A673 (cell line): ENCODE measurements around the gene ZFPM1. TPM values are rescaled to one million over a fixed set of nuclear protein-coding genes. Genes with fewer than 3 reads are reported as not detected.

Experiments used
- BruUV-seq: library from RNA; stranded (reverse); fragments of 400-500 nt; replicated peaks from 2 replicates; lab custom pipeline; 2021; lab: Mats Ljungman, UMichigan
- CTCF ChIA-PET: fragments of 300-600 bp; sonication (Branson Sonifier 250); formaldehyde crosslinking; loops from one replicate; lab custom pipeline; 2022; ENCODE audit warnings: antibody characterized with exemption; lab: Charles Lee
- POLR2A ChIA-PET: fragments of 300-600 bp; sonication (Branson Sonifier 250); formaldehyde crosslinking; loops from one replicate; lab custom pipeline; 2022; ENCODE audit warnings: antibody characterized with exemption; ENCODE audit not compliant: low non-redundant PET; lab: Charles Lee
- DNase-seq: peaks from one replicate; pipeline ENCODE4 v3.0.0-alpha.2; 2015; ENCODE audit warnings: low spot score
- H3K27ac ChIP-seq: fragments of 200-600 bp; sonication (generic); 2 replicates; pipeline ENCODE4 v1.5.1; 2016; ENCODE audit warnings: mixed run types, low read depth, mild to moderate bottlenecking, mixed read lengths, antibody characterized with exemption, low read length; ENCODE audit not compliant: poor library complexity, severe bottlenecking
- H3K27me3 ChIP-seq: fragments of 200-600 bp; sonication (generic); replicated peaks from 2 replicates; pipeline ENCODE4 v1.6.1; 2017; ENCODE audit warnings: mixed run types, low read depth, mild to moderate bottlenecking, mixed read lengths, antibody characterized with exemption, low read length; ENCODE audit not compliant: insufficient read depth, poor library complexity
- H3K36me3 ChIP-seq: fragments of 200-600 bp; sonication (generic); 2 replicates; pipeline ENCODE4 v1.6.1; 2016; ENCODE audit warnings: mixed run types, mild to moderate bottlenecking, mixed read lengths, antibody characterized with exemption, low read length; ENCODE audit not compliant: insufficient read depth, poor library complexity, severe bottlenecking
- H3K4me1 ChIP-seq: fragments of 200-600 bp; sonication (generic); 2 replicates; pipeline ENCODE4 v1.6.1; 2017; ENCODE audit warnings: mixed run types, mild to moderate bottlenecking, mixed read lengths, antibody characterized with exemption, low read length; ENCODE audit not compliant: insufficient read depth, poor library complexity, severe bottlenecking
- H3K4me3 ChIP-seq: fragments of 200-600 bp; sonication (generic); 2 replicates; pipeline ENCODE4 v1.5.1; 2016; ENCODE audit warnings: low read depth, mixed run types, mild to moderate bottlenecking, mixed read lengths, low read length; ENCODE audit not compliant: poor library complexity, severe bottlenecking
- H3K9me3 ChIP-seq: fragments of 200-600 bp; sonication (generic); 2 replicates; pipeline ENCODE4 v1.6.1; 2016; ENCODE audit warnings: mixed run types, low read depth, mild to moderate bottlenecking, mixed read lengths, antibody characterized with exemption, low read length; ENCODE audit not compliant: poor library complexity, severe bottlenecking
- CTCF ChIP-seq: fragments of 300-800, 200-600 bp; sonication (generic); conservative IDR thresholded peaks from 2 replicates; pipeline ENCODE4 v1.5.1; 2017; ENCODE audit warnings: low read depth, mild to moderate bottlenecking, antibody characterized with exemption, low read length, moderate library complexity, mixed read lengths
- EZH2 ChIP-seq: fragments of 200-600 bp; sonication (generic); IDR thresholded peaks from 2 replicates; pipeline ENCODE4 v1.6.1; 2017; ENCODE audit warnings: borderline replicate concordance, low read depth, mild to moderate bottlenecking, mixed read lengths, antibody characterized with exemption, low read length; ENCODE audit not compliant: poor library complexity, severe bottlenecking
- intact Hi-C: fragments of 100-400 bp; cut with micrococcal nuclease; formaldehyde crosslinking; loops from one replicate; pipeline ENCODE4 v1.10.0; 2022; ENCODE audit not compliant: unreplicated experiment
- total RNA-seq: library from RNA; stranded (reverse); gene quantifications from 2 replicates; pipeline ENCODE4 v1.2.3, GENCODE V29; 2021

Gene ZFPM1
- total RNA-seq, 1 experiment from 2014 or later, result 5.6 TPM

DNA sequence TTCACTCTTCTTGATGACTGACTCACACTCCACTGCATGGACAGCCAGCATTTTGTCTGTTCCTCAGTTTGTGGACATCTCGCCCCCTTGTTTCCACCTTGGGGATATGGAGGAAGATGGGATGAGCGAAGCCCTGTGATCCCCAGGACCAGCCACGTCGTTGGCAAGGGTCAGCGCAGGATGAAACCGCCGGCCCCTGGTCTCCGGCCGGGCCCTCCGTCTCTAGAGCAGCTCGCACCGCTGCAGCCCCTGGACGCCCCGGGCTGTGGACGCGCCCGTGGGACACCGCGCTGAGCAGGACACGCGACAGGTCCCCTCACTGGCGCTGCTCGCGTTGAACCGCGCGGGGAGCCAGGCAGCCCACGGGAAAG, 116.5 kb downstream of the ZFPM1 start:
- ChIA-PET CTCF (interaction anchor here (0.6 to 0.7 kb wide), 3 partner anchors 136 to 1238 kb away, joined by 3 to 4 read pairs (median 4); no protein-coding TSS in a partner anchor), POLR2A (interaction anchor here (0.7 kb wide), 1 partner anchor 147 kb away, joined by 7 read pairs; no protein-coding TSS in a partner anchor)
- H3K9me3 ChIP-seq, result no peaks in the 10 kb centered on the region
- intact Hi-C loops, result no loop called here
- H3K4me3 ChIP-seq, result peak overlapping the region; percentile 91
- TSS peak; percentile 83 for BruUV-seq
- TF ChIP-seq CTCF (no peak), EZH2 (no peak)
- H3K27ac ChIP-seq, result peak overlapping the region; percentile 78
- no peak for DNase-seq
- peaks cover 13% of the 10 kb centered on the region for H3K4me1 ChIP-seq
- H3K36me3 ChIP-seq, result peaks cover 2% of the 10 kb centered on the region
- H3K27me3 ChIP-seq, result no peaks in the 10 kb centered on the region

DNA sequence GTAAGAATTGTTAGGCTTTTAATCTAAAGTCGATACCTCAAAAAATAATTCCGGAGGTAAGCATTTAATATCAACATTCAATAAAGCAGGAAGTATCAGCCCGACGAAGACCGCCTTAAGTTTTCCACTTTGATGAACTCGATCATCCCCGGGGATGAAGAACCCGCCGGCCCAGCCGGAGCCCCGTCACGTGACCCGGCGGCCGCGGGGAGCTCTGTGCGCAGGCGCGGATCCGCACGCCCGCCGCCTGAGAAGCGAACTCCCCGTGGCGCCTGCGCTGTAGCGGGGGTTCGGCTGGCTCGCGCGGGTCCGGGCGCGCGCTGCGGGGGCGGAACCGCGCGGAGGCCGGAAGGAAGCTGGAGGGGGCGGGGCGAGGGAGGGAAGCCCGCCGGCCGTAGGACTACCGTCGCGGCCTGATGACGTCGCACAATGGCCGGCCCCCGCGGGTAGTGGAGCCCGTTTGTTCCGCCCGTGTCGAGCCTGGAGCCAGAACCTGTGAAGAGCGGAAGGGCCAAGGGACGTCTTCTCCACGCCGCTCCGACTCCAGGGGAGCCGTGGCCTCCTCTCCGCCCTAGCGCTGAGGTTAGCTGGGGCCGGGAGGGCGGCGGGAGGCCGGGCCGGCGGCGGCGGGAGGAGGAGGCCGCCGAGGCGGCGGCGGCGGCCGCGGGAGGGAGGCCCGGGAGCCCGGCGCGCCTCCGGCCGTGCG, 117.1 kb downstream of the ZFPM1 start, which contains the start of gene ZC3H18:
Gene ZC3H18, plus strand, starts transcription at position 419 of the 706 bp plus-strand sequence. CDS start 6,721 bp downstream, outside the sequence.
- Histone ChIP-seq H3K4me1 (peaks cover 13% of the 10 kb centered on the region), H3K36me3 (peaks cover 2% of the 10 kb centered on the region), H3K27ac (peak within 1 kb of the TSS; percentile 91), H3K27me3 (no peaks in the 10 kb centered on the region), H3K4me3 (peak within 1 kb of the TSS; percentile 91), H3K9me3 (no peaks in the 10 kb centered on the region)
- no TSS peak for BruUV-seq
- TF ChIP-seq EZH2, result no peak
- no peak for TF ChIP-seq CTCF
- peak; percentile 98 for DNase-seq
- ChIA-PET POLR2A (interaction anchor here (0.7 kb wide), 1 partner anchor 146 kb away, joined by 7 read pairs; no protein-coding TSS in a partner anchor), CTCF (interaction anchor here (0.6 to 0.9 kb wide), 5 partner anchors 9 to 1239 kb away, joined by 3 to 7 read pairs (median 4); no protein-coding TSS in a partner anchor)
- intact Hi-C loops, result loop anchor here (5.0 kb wide), 1 partner anchor 803 kb away; the partner anchor contains the start of gene KLHDC4

DNA sequence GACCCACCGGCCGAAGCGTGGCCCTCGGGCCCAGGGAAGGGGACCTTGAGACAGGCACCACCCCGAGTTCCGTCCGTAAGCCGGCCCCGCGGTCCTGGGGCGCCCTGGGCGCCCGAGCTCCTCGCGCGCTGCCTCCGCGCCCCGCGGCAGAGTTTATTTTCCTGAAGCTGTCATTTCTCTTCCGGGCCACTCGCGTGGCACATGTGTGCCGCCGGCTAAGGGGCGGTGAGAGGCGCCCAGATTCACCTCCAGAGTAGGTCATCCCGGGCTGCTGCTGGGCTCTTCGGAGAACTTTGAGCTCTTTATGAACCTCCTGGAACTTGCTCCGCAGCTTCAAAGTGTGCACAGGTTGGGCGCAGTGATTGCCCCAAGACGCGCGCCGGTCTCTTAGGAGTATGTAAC, 117.6 kb downstream of the ZFPM1 start:
- Histone ChIP-seq H3K4me3 (peak overlapping the region; percentile 91), H3K27ac (peak overlapping the region; percentile 91), H3K9me3 (no peaks in the 10 kb centered on the region), H3K4me1 (peaks cover 13% of the 10 kb centered on the region), H3K27me3 (no peaks in the 10 kb centered on the region), H3K36me3 (peaks cover 2% of the 10 kb centered on the region)
- ChIA-PET POLR2A (no interaction called here), CTCF (interaction anchor here (0.6 to 0.9 kb wide), 2 partner anchors 10 to 167 kb away, joined by 3 to 7 read pairs; no protein-coding TSS in a partner anchor)
- intact Hi-C loops, result loop anchor here (5.0 kb wide), 1 partner anchor 803 kb away; the partner anchor contains the start of gene KLHDC4
- DNase-seq, result peak; percentile 36
- no TSS peak for BruUV-seq
- TF ChIP-seq EZH2 (no peak), CTCF (no peak)
